K562 (cell line): ENCODE data around the gene GIPC3. TPM values are rescaled to one million over a fixed set of nuclear protein-coding genes. Genes with fewer than 3 reads are reported as not detected.

ENCODE experiments used
- CEBPB ChIP-seq: fragments of 450-650 bp; IDR thresholded peaks from 2 replicates; pipeline ENCODE4 v1.6.1; 2016; ENCODE audit warnings: missing genetic modification characterization, missing compliant biosample characterization
- E2F5 ChIP-seq: sonication (generic); formaldehyde crosslinking; IDR thresholded peaks from 2 replicates; pipeline ENCODE4 v1.8.0; 2022; ENCODE audit warnings: mild to moderate bottlenecking, missing genetic modification reagents
- NCOA2 ChIP-seq, 2 experiments: fragments of 450-650 bp; IDR thresholded peaks; 2 replicates each; pipeline ENCODE4 v1.6.1; 2018; ENCODE audit warnings: mild to moderate bottlenecking in 2 of 2, moderate library complexity in 1 of 2; ENCODE audit not compliant: partially characterized antibody in 2 of 2
- POLR2G ChIP-seq: fragments of 200-400 bp; formaldehyde crosslinking; IDR thresholded peaks from 2 replicates; pipeline ENCODE4 v1.6.1; 2017; ENCODE audit warnings: low read depth, mild to moderate bottlenecking, antibody characterized with exemption, low read length, moderate library complexity
- RBFOX2 ChIP-seq: fragments of 200-400 bp; formaldehyde crosslinking; IDR thresholded peaks from 2 replicates; pipeline ENCODE4 v1.6.1; 2017; ENCODE audit warnings: low read depth, mild to moderate bottlenecking, low read length, moderate library complexity
- REST ChIP-seq, 2 experiments: fragments of 450-650 bp; formaldehyde crosslinking in 1 of 2; IDR thresholded peaks; 2 replicates each; pipeline versions ENCODE4 v1.4.0 to v1.6.1; 2014 to 2020; ENCODE audit warnings: mild to moderate bottlenecking in 2 of 2, borderline replicate concordance in 1 of 2, low read depth in 1 of 2
- SP2 ChIP-seq: IDR thresholded peaks from 2 replicates; pipeline ENCODE4 v1.6.1; 2011; ENCODE audit warnings: mild to moderate bottlenecking, low read depth, low read length, moderate library complexity; ENCODE audit not compliant: poor library complexity, severe bottlenecking; ENCODE audit errors: extremely low read depth
- ZBTB2 ChIP-seq: fragments of 450-650 bp; IDR thresholded peaks from 2 replicates; pipeline ENCODE4 v1.6.1; 2016; ENCODE audit warnings: antibody characterized with exemption
- ZNF592 ChIP-seq: fragments of 450-650 bp; IDR thresholded peaks from 2 replicates; pipeline ENCODE4 v1.6.1; 2017; ENCODE audit warnings: antibody characterized with exemption, mild to moderate bottlenecking
- ZNF76 ChIP-seq: fragments of 250-450 bp; sonication (Bioruptor Pico); IDR thresholded peaks from 2 replicates; pipeline ENCODE4 v1.4.0; 2020; ENCODE audit warnings: mild to moderate bottlenecking, moderate library complexity, borderline replicate concordance
- polyA plus RNA-seq, 8 experiments: library from polyadenylated mRNA; depleted of rRNA in 4 of 8; stranded (reverse) in 5 of 8; unstranded in 3 of 8; fragments of >200 nt; fragmentation: Nextera tagmentation in 2 of 8; fragmentation: Illumina TruSeq in 1 of 8; extraction: Ambion mirVana in 2 of 8; extraction: Trizol in 1 of 8; gene quantifications; 2 replicates each; pipeline versions ENCODE4 v1.2.1 to v1.2.3, GENCODE V29; 2011 to 2014; ENCODE audit warnings: inconsistent platforms in 1 of 8, missing spikeins in 1 of 8
- total RNA-seq, 7 experiments: library from RNA; depleted of rRNA in 6 of 7; stranded (reverse); fragments of >200 nt in 6 of 7; fragmentation: Illumina TruSeq in 2 of 7; extraction: Trizol in 2 of 7; gene quantifications; 2 replicates each; pipeline versions ENCODE4 v1.2.1 to v1.2.3, GENCODE V29; 2011 to 2021; ENCODE audit warnings: low replicate concordance in 1 of 7

GIPC3 gene
- total and polyA plus RNA-seq, 9 of the 15 experiments (the other 6 are each of a cell fraction or from before 2014, with no cell fraction given): 0.03 to 3.6 (median 1.5) TPM; not detected in 1

- peak; percentile 71 for TF ChIP-seq POLR2G
- no peak for TF ChIP-seq ZBTB2
- TF ChIP-seq REST (IDR thresholded peaks at IDR 0.05; ENCODE audit: borderline replicate concordance): no peak
- TF ChIP-seq REST (CRISPR knock-in tag; IDR thresholded peaks at IDR 0.05; ENCODE audit: low read depth): 0 out of 2 replicates have a peak, but pooled peaks have one; percentile 18
- TF ChIP-seq SP2: no peak
- TF ChIP-seq RBFOX2: peak; percentile 39; the same call in 1 of the 2 replicates
- peak; percentile 35; the same call in 1 of the 2 replicates for TF ChIP-seq ZNF592
- no peak for TF ChIP-seq CEBPB (tag)
- no peak for TF ChIP-seq NCOA2 (IDR thresholded peaks at IDR 0.05; ENCODE audit: partially characterized antibody in 2 of 2)
- no peak for TF ChIP-seq E2F5 (CRISPR knock-in tag)
- TF ChIP-seq ZNF76 (CRISPR knock-in tag): no peak
These were observed at the start of gene GIPC3 (continued) for GRCh38 chr19:3585301-3586126.
